Stomach (tissue), 9 donors: ENCODE data around the gene DDX53. TPM values are rescaled to one million over a fixed set of nuclear protein-coding genes. Genes with fewer than 3 reads are reported as not detected.
A peak's percentile ranks its signal among the peaks of the same experiment; 100 is the strongest.

Source experiments
- DNase-seq, 2 donors: peaks; one replicate each; pipeline versions ENCODE4 v3.0.0 to v3.0.0-alpha.2; 2013 to 2019
- H3K27ac ChIP-seq, 5 donors: fragments of 200-600 bp in 4 of 5; sonication (generic) in 4 of 5; one replicate each; pipeline ENCODE4 v1.5.1; 2013 to 2019; ENCODE audit warnings: mild to moderate bottlenecking in 1 of 5, moderate library complexity in 1 of 5
- H3K27me3 ChIP-seq, 3 donors: fragments of 200-600 bp; sonication (generic); one replicate each; pipeline ENCODE4 v1.5.1; 2017 to 2019; ENCODE audit warnings: mixed run types in 1 of 3
- H3K36me3 ChIP-seq, 4 donors: fragments of 200-600 bp; sonication (generic); 1 replicate in 3 of 4; 2 replicates in 1 of 4; pipeline ENCODE4 v1.5.1; 2016 to 2019
- H3K4me1 ChIP-seq, 4 donors: fragments of 200-600 bp; sonication (generic); one replicate each; pipeline ENCODE4 v1.5.1; 2016 to 2019
- H3K4me3 ChIP-seq, 4 donors: fragments of 200-600 bp; sonication (generic) in 3 of 4; one replicate each; pipeline ENCODE4 v1.5.1; 2016 to 2019; ENCODE audit warnings: mild to moderate bottlenecking in 1 of 4
- H3K9me3 ChIP-seq, 4 donors: fragments of 200-600 bp; sonication (generic); one replicate each; pipeline ENCODE4 v1.5.1; 2016 to 2019
- CTCF ChIP-seq, 7 experiments: fragments of 450-650 bp in 4 of 7; fragments of 200-600 bp in 3 of 7; sonication (generic) in 3 of 7; IDR thresholded peaks; one replicate each; pipeline ENCODE4 v1.5.1; 2016 to 2019; ENCODE audit warnings: antibody characterized with exemption in 7 of 7, control low read depth in 2 of 7, mild to moderate bottlenecking in 1 of 7
- EP300 ChIP-seq: sonication (generic); formaldehyde crosslinking; IDR thresholded peaks from one replicate; pipeline ENCODE4 v1.6.1; 2017; ENCODE audit warnings: antibody characterized with exemption
- POLR2A ChIP-seq, 4 donors: fragments of 450-650 bp; IDR thresholded peaks; one replicate each; pipeline ENCODE4 v1.6.1; 2016; ENCODE audit warnings: antibody characterized with exemption in 4 of 4, control low read depth in 2 of 4, mild to moderate bottlenecking in 1 of 4, moderate library complexity in 1 of 4
- POLR2AphosphoS5 ChIP-seq, 3 donors: sonication (generic); formaldehyde crosslinking; IDR thresholded peaks; one replicate each; pipeline ENCODE4 v1.6.1; 2016; ENCODE audit warnings: antibody characterized with exemption in 3 of 3
- WGBS, 5 donors: extraction: QIAGEN DNeasy Blood & Tissue Kit in 3 of 5; methylation state at CpG; one replicate each; pipeline versions ENCODE4 v1.1.5 to v1.1.7; 2013 to 2018; 5-methylcytosine and 5-hydroxymethylcytosine counted together
- intact Hi-C: fragments of 100-400 bp; cut with DNase I; formaldehyde crosslinking; loops from one replicate; pipeline ENCODE4 v1.15.1; 2023; ENCODE audit warnings: low total_unique reads
- polyA plus RNA-seq, 3 donors: library from polyadenylated mRNA; stranded (reverse); fragments of 200-250 nt; gene quantifications; one replicate each; pipeline ENCODE4 v1.2.3, GENCODE V29; 2013
- total RNA-seq, 5 donors: library from RNA; depleted of rRNA; stranded (reverse); fragments of >200 nt; gene quantifications; one replicate each; pipeline versions ENCODE4 v1.1.0 to v1.2.3, GENCODE V29; 2014 to 2016
- donor health status: healthy with polysubstance abuse.
- donor health status: Bipolar disorder and iron deficiency.
- donor health status: healthy.

Gene DDX53
- total and polyA plus RNA-seq, 8 donors = not detected

- H3K9me3 ChIP-seq = peaks cover 0 to 9% (median 0%) of the 10 kb centered on the region in 4 donors
- DNase-seq = no peak
- peaks cover 0 to 2% (median 0%) of the 10 kb centered on the region in 4 donors for H3K4me1 ChIP-seq
- TF ChIP-seq EP300 (no peak), CTCF (IDR thresholded peaks at IDR 0.05) (no peak), POLR2A (IDR thresholded peaks at IDR 0.05) (no peak), POLR2AphosphoS5 (IDR thresholded peaks at IDR 0.05) (no peak)
- H3K27ac ChIP-seq = no peak overlapping the region
- 43 to 72% (median 61%) methylated on average over 2 of the region's 2 CpGs for WGBS, 5 donors
- H3K36me3 ChIP-seq = no peaks in the 10 kb centered on the region
- intact Hi-C loops = no loop called here
- H3K4me3 ChIP-seq = no peak overlapping the region
- peaks cover 0 to 5% (median 0%) of the 10 kb centered on the region in 3 donors for H3K27me3 ChIP-seq
Measured at GRCh38 chrX:23003116-23003515, 3.4 kb downstream of the DDX53 start.

GRCh38 chrX:23008431-23009099 lies 8.8 kb downstream of the DDX53 start:
- Histone ChIP-seq H3K4me3 (no peak overlapping the region), H3K27me3 (peaks cover 0 to 5% (median 0%) of the 10 kb centered on the region in 3 donors), H3K36me3 (no peaks in the 10 kb centered on the region), H3K4me1 (peaks cover 0 to 4% (median 0%) of the 10 kb centered on the region in 4 donors), H3K9me3 (peaks cover 0 to 9% (median 0%) of the 10 kb centered on the region in 4 donors), H3K27ac (no peak overlapping the region)
- DNase-seq = peak in 1 of 2 donors; percentile 21
- WGBS, 5 donors = 17 to 38% (median 25%) methylated on average over 1 of the region's 1 CpG
- TF ChIP-seq EP300 = no peak
- TF ChIP-seq POLR2AphosphoS5 (IDR thresholded peaks at IDR 0.05) = no peak
- TF ChIP-seq CTCF (IDR thresholded peaks at IDR 0.05) = no peak
- TF ChIP-seq POLR2A (IDR thresholded peaks at IDR 0.05) = no peak
- intact Hi-C loops = no loop called here

GRCh38 chrX:23012162-23012561 lies 12.4 kb downstream of the DDX53 start:
- no peaks in the 10 kb centered on the region for H3K36me3 ChIP-seq
- intact Hi-C loops = no loop called here

GRCh38 chrX:23012636-23013035 lies 12.9 kb downstream of the DDX53 start:
- H3K4me3 ChIP-seq = no peak overlapping the region
- intact Hi-C loops = no loop called here
- WGBS, 5 donors = 60 to 100% (median 81%) methylated on average over 1 of the region's 1 CpG
- no peaks in the 10 kb centered on the region for H3K9me3 ChIP-seq
- no peaks in the 10 kb centered on the region for H3K36me3 ChIP-seq
- TF ChIP-seq CTCF (IDR thresholded peaks at IDR 0.05) = no peak
- no peak for TF ChIP-seq POLR2A (IDR thresholded peaks at IDR 0.05)
- no peak for TF ChIP-seq POLR2AphosphoS5 (IDR thresholded peaks at IDR 0.05)
- TF ChIP-seq EP300 = no peak
- H3K27me3 ChIP-seq = no peaks in the 10 kb centered on the region
- no peak for DNase-seq
- peaks cover 0 to 4% (median 0%) of the 10 kb centered on the region in 4 donors for H3K4me1 ChIP-seq
- H3K27ac ChIP-seq = no peak overlapping the region

More at GRCh38 chrX:23012162-23012561, 12.4 kb downstream of the DDX53 start:
- 38 to 69% (median 48%) methylated on average over 2 of the region's 2 CpGs for WGBS, 5 donors
- DNase-seq = peak in 1 of 2 donors; percentile 3
- H3K27me3 ChIP-seq = no peaks in the 10 kb centered on the region
- H3K27ac ChIP-seq = no peak overlapping the region
- no peak overlapping the region for H3K4me3 ChIP-seq
- no peak for TF ChIP-seq POLR2AphosphoS5 (IDR thresholded peaks at IDR 0.05)
- no peak for TF ChIP-seq CTCF (IDR thresholded peaks at IDR 0.05)
- no peak for TF ChIP-seq POLR2A (IDR thresholded peaks at IDR 0.05)
- no peak for TF ChIP-seq EP300
- H3K9me3 ChIP-seq = peaks cover 0 to 2% (median 0%) of the 10 kb centered on the region in 4 donors
- peaks cover 0 to 4% (median 0%) of the 10 kb centered on the region in 4 donors for H3K4me1 ChIP-seq
